A549 treated with AZD2906 at 1 μM for 4 hours (cell line): ENCODE measurements around the gene ITPKB. TPM values are rescaled to one million over a fixed set of nuclear protein-coding genes. Genes with fewer than 3 reads are reported as not detected.

Experiments used
- total RNA-seq: library from RNA; stranded (reverse); fragments of 200-300 nt; extraction: Qiagen RNA extraction; gene quantifications from 5 replicates; pipeline ENCODE4 v1.2.3, GENCODE V29; 2022

The ITPKB gene
- 1.9 to 2.7 TPM (median 2.3 TPM) in 5 replicates for total RNA-seq

DNA sequence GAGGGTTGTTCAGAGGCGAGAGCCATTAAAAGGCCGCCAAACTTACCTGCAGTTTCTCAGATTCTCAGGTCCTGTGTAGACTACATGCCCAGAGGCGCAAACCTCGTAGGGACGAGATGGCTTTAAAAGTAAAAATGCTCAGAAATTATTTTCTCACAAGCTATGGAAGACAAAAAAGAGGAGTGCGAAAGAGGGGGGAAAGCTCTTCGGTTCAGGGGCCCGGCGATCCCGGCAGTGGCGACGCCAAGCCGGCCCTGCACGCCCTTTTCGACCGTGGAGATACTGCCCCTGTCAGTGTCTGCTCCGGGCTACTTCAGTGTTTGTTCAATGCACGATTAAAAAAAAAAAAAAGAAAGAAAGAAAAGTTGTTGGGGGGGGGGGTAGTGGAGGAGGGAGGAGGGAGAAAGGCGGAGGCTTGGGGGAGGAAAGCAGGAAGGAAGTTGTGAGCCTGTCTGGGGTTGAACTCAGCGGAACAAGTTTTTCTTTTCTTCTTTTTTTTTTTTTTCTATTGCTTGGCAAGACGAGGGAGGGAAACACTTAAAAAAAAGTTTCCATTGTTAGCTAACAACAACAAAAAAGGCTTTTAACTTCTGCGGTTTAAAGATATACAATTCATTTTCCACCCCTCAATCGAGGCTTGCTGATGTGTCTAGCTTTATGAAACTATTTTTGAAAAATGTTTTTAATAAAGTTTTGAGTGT, at the start of gene ITPKB:
Gene ITPKB, minus strand, starts transcription at position 288 of the 701 bp plus-strand sequence. CDS start 1,824 bp downstream, outside the sequence.

Other genes with a start within 250 kb of the ITPKB start
- gene STUM, start 190.5 kb downstream of the ITPKB start, total RNA-seq = not detected in 5 replicates
- gene PSEN2, start 131.3 kb upstream of the ITPKB start, total RNA-seq = 28.3 to 29.9 TPM (median 29.3 TPM) in 5 replicates
- 16.5 to 20.4 TPM (median 20.0 TPM) in 5 replicates for gene COQ8A, start 201.0 kb upstream of the ITPKB start, total RNA-seq